Daoy (cell line): Measurements from ENCODE around the gene SPG11. TPM values are rescaled to one million over a fixed set of nuclear protein-coding genes. Genes with fewer than 3 reads are reported as not detected.

Experiments
- DNase-seq: peaks from one replicate; pipeline ENCODE4 v3.0.0-alpha.2; 2015; ENCODE audit warnings: low read depth
- total RNA-seq: library from RNA; depleted of rRNA; stranded (reverse); fragments of >200 nt; shearing (Covaris generic); gene quantifications from 2 replicates; pipeline ENCODE4 v1.2.3, GENCODE V29; 2014

SPG11 gene
- total RNA-seq, 1 experiment from 2014 or later = 37.2 TPM

DNA sequence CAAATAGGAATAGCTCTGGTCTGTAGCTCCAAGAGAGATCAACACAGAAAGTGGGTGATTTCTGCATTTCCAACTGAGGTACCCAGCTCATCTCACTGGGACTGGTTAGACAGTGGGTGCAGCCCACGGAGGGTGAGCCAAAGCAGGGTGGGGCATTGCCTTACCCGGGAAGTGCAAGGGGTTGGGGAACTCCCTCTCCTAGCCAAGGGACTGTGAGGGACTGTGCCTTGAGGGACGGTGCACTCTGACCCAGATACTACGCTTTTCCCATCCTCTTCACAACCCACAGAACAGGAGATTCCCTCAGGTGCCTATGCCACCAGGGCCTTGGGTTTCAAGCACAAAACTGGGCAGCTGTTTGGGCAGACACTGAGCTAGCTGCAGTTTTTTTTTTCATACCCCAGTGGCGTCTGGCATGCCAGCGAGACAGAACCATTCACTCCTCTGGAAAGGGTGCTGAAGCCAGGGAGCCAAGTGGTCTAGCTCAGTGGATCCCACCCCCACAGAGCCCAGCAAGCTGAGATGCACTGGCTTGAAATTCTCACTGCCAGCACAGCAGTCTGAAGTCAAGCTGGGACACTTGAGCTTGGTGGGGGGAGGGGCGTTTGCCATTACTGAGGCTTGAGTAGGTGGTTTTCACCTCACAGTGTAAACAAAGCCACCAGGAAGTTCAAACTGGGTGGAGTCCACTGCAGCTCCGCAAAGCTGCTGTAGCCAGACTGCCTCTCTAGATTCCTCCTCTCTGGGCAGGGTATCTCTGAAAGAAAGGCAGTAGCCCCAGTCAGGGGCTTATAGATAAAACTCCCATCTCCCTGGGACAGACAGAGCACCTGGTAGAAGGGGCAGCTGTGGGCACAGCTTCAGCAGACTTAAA is 19.6 kb upstream of the SPG11 start:
- DNase-seq = peak; percentile 77

DNA sequence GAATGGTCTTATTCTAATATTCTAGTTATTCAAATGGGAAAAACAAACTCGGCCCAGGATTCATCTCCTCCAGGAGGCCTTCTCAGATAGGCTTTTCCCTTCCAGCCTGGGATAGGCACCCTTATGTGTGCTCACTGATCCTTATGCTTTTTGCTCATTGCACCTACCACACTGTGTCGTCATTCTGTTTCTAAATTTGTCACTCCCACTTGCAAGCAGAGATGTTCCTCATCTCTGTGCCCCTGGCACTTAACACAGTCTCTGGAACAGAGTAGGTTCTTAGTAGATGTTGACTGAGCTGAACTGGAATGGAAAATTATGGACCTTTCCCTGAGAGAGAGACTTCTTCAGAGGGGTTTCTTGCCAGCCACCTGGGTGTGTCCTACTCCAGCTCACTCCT is 18.7 kb upstream of the SPG11 start:
- no peak for DNase-seq

DNA sequence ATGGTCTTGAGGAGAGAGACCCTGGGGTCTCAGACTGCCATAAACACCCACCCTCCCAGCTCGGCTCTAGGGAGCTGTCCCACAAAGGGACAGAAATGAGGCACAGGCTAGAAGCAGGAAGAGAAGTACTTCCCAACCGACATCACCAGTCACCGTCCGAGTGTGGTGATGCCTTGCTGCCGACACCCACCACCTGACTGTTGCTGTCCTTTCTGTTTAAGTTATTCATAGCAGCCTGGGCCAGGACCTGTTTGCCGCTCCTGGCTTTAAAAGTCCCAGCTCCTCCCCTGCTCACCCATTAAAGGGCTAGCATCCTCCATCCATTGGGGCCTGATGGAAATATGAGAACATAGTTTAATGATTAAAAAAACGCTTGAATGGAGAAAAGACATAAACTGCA is 13.2 kb upstream of the SPG11 start:
- DNase-seq = no peak

DNA sequence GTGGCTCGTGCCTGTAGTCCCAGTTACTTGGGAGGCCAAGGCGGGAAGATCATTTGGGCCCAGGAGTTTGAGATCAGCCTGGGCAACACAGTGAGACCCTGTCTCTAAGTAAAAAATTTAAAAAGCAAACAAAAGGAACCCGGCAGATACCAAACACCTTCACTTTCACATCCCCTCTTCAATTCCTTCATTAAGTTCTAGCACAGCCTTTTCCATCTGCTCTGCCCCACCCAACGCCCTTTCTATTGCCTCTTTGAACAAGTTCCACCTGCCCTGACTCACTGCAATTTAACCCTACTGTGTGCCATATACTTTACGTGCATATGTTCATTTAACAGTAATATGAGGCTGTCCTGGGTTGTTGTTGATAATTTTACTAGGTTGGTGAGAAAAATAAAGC is 12.4 kb upstream of the SPG11 start:
- no peak for DNase-seq

DNA sequence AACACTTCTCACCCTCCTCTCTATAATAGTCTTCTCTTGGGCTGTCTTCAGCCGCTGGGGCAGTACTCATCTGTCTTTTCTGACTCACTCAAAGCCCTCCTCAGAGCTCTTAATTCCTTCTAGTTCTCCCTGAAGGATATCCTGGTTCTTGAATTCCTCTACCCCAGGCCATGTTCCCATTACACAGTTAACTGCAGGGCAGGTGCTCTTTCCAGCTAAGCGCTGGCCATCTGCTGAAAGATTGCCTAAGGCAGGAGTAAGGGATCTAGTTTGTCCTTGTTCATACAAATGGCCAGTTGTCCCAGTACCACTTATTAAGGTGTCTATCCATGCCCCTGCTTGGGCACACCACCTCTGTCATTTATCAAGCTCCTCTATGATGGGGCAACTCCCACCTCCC is 10.2 kb upstream of the SPG11 start:
- DNase-seq = no peak

DNA sequence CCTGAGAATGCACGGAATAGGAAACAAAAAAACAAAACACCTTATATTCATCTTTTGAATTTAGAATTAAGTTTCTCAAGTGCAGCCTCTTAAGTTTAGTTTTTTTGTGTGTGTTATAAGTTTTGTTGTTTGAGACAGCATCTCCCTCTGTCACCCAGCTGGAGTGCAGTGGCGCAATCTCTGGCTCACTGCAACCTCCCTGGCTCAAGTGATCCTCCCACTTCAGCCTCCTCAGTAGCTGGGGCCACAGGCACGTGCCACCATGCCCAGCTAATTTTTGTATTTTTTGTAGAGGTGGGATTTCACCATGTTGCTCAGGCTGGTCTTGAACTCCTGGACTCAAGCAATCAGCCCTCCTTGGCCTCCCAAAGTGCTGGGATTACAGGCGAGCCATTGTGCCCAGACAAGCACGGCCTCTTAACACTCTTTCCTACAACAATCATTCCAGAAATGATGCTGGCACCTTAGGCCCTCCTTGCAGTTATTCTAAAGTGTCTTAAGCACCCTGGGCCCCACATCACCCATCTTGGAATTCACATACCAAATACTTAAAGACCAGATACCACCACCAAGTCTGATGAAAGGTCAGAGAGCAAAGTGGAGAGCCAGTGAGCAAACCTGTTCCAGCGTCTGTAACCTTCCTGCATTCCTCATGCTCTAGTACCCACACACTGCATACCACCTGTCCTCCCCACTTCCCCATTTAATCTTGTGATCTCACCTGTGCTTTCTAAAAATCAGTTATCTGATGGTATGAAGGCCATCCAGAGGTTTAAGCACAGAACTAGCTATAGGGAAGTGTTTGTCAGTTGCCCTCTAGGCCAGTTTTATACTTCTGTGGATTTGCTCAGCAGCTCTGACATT is 6.9 kb upstream of the SPG11 start:
- no peak for DNase-seq

DNA sequence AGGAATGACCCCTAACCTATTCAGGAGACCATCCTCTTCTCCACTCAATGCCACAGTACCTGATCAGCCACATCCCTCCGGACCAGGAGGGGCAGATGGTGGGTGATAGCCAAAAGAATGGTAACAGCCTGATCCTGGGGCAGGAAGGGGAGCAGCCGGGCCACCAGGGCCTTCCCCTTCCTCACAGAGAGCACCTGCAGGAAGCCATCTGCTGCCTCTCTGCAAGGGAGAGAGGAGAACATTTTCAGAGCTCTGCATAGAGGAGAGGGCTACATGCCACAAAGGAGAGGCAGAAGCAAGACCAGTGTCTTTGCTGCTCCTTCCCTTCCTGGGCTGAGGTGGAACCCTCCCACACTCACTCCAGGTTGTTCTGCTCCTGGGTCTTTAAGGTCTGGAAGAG is 5.5 kb upstream of the SPG11 start:
- no peak for DNase-seq

DNA sequence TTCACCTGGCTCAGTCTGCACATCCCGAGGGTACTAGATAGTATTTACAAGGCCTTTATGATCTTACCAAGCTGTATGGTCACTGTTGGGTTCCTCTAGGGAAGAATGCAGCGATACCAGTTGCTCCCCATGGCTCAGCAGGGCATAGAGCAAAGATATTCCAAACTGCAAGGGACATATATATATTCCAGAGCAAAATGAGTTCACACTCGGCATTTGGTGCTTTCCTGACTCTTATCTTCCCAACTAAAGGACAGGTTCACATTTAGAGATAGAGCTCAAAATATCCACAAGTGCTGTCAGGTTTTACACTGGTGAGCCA is 3.5 kb upstream of the SPG11 start:
- no peak for DNase-seq

DNA sequence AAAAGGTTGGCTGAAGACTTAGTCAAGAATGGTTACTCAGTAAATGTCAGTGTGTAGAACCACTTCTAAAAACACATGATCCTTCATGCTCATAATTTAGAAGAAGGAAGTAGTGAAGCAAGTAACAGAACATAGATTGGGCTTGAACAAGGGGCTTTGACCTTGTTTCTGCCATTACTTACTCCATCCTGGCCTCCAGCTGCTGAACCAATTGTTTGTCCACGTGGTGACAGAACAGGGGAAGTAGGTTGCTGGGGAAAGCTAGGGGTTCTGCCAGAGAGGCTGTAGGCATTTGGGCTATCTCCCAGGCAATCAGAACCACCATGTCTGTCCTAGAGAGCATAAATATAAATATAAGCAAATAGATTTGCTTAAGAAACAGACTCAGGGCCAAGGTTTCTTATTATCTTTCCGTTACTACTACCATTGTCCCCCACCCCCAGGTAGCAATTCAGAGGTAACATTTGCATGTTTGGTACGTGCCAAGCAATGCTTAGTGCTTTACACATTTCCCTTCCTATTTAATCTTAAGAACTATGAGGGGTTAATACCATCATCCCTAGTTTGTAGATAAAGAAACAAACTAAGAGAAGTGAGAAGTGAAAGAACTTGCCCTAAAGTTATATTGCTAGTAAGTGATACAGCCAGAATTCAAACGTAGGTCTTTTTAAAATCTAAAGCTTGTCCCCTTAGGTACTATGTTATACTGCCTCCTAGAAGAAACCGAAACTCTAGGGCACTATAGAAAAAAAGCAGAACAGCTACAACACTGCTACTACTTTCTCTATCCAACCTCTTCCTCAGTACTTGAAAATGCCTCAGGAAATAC is 3.0 kb upstream of the SPG11 start:
- DNase-seq = no peak

DNA sequence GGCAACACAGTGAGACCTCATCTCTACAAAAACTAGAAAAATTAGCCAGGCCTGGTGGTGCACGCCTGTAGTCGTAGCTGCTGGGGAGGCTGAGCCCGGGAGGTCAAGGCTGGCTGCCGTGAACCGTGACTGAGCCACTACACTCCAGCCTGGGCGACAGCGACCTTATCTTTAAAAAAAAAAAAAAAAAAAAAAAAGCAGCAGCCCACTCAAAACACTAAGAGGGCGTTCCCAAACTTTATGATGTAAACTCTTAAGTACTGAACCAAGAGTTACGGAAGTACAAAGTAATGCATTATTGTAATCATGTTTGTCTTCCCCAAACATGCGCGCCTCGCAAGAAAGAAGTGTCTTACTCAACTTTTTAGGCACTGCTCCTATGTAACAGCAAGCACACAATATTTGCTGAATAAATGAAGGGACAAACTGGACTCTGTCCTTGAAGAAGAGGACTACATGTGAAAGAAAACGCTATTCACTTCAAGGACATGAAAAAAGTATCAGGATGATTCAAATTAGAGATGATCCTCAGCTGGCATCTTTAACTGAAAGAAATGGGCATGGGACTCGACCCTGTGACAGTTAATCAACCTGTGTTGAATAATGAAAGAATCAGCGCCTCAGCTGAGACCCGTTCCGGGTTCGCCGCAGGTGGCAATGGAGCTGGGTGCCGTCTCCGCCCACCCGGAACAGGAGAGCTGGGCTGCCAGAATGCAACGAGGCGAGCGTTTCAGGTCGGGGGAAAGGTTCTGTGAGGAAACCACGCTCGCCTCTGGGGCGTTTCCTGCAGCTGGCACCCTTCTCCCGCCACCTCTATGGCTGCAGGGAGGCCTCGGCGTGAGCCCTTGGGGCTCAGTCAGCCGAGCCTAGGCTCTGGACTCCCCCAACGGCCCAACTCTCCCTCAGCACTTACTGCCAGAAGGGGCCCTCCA is 718 bp downstream of the SPG11 start:
- peak; percentile 77 for DNase-seq

DNA sequence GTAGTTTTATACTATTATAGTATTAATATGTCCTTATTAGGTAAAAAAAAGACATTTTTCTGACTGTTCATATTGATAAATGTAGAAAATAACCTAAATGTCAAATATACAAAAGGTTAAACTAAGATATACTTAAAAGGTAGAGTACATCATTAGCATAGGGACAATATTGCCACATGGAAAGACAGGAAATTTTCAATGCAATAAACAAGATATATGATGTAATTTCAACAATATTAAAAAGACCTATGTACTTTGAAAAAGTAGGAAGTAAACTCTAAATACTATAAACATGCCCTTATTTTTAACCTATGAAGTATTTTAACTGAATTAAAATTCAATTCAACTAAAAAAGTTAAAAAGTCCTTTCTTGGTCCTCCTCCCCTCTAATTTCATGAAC is 1.9 kb downstream of the SPG11 start:
- no peak for DNase-seq

DNA sequence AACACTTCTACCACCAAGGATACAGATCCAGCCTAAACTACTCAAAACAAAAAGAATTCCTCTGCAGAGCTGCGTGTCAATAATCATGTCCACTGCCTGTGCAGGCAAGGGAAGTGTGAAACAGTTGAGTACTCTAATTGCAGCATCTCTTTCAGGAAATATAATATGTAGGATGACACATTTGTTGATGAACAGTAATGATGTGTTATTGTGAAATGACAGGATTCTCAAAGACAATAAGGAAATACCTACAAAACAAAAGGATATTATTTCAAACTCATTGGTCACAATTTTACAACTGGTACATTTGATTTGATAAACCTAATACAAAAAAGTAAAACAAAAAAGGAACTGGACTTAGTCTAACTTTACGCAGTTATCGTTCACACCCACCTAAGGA is 4.4 kb downstream of the SPG11 start:
- DNase-seq = no peak

DNA sequence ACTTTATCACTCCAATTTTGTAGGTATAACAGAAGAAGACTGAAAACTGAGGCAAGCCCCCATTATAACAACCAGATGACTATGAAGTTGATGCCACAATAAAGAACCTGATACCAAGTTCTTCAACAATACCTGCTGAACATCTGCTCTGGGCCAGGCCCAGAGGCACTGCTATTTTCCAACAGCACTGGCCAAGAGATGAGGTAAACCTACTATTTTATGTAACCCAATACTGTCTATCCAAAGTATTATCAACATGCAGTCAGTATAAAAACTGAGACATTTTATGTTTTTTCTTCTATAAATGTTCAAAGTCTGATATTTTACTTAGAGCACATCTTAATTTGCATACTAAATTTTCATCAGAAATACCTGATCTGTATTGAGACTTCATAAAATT is 6.1 kb downstream of the SPG11 start:
- no peak for DNase-seq

DNA sequence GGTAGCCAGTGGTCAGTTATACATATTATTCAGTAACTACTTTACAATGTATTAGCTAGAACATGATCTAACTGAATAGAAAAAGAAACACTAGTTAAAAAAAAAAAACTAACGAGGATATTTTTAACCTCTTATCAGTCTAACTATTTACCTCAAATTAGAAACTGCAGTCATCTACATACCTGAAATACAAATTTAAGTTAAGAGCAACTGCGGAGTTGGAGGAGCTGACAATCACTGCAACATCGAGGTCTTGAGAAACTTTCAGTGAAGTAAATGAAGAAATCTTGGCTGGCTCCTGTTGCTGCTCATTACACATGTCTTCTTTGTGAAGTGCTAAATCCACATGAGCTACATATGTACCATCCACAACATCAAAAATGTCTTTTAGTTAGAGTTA is 6.5 kb downstream of the SPG11 start:
- DNase-seq = no peak

DNA sequence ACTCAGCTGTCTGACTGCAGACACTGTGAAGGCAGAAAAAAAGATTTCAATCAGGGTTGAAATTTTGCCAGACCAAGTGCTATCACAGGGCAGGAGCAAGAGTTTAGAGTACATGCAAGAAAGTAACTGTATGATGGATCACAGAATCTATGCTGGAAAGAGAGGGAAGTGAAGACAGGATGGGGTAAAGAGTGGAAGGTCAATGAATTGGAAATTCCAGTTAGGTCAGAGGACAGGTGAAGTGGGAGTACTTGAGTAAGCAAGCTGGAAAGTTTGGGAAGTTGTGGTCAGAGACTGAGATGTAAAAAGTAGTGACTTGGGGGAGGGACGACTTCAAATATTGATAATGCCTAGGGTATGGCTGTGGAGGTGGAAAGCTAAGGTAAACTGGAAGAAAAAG is 7.2 kb downstream of the SPG11 start:
- DNase-seq = no peak

DNA sequence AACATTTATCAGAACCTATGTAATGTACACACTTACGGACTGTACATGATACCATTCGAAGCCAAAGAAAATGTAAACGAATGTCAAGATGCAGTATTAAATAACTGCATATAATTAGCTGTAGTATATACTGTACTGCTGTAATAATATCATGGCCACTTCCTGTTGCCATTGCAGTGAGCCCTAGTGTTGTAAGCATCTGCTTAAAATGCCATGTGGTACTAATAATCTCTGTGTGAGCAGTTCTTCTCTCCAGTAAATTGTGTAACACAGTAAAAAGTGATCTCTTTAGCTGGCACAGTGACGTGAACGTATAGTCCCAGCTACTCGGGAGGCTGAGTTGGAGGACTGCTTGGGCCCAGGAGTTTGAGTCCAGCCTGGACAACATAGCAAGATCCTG is 8.6 kb downstream of the SPG11 start:
- DNase-seq = no peak

DNA sequence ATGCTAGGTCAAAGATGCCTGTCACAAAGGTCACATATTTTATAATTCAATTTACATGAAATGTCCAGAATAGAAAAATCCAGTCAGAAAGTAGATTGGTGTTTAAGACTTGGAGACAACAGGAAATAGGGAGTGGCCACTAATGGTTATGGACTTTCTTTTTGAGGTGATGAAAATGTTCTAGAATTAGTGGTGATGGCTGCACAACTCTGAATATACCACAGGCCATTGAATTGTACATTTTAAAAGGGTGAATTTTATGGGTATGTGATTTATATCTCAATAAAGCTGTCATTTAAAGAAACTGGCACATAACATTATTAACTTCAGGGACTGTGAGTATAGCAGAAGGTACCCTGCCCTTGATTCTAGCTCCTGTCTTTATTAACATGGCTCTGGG is 15.8 kb downstream of the SPG11 start:
- no peak for DNase-seq

DNA sequence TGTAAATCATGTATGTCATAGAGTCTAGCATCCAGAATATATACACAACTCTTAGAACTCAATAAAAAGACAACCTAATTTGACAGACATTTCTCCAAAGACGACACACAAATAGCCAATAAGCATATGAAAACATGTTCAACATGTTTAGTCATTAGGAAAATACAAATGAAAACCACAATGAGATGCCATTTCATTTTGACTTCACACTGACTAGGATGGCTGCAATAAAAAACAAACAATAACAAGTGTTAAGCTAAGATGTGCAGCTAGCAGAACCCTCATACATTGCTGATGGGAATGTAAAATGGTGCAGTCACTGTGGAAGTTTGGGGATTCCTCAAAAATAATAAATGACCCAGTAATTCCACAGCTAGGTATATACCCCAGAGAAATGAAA is 16.4 kb downstream of the SPG11 start:
- DNase-seq = no peak

DNA sequence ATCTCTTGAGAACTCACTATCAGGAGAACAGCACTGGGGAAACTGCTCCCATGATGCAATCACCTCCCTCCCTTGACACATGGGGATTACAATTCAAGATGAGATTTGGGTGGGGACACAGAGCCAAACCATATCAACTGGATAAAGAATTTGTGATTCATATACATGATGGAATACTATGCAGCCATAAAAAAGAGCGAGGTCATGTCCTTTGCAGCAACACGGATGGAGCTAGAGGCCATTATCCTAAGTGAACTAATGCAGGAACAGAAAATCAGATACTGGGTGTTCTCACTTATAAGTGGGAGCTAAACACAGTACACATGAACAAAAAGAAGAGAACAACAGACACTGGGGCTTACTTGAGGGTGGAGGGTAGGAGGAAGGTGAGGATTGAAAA is 17.0 kb downstream of the SPG11 start:
- DNase-seq = no peak

DNA sequence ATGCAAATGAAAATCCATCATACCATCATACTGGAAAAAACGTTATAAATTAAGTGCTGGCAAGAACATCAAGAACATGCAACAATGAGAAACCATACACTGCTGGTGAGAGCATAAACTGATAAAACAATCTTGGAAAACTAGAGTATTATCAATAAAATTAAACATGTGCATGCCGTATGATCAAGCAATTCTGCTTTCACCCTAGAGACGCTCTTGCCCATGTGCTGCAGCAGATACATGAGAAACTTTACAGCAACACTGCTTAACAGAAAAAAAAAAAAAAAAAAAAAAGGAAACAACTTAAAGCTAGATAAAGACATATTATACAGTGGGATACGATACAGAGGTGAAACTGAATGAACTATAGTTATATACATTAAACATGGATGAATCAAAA is 21.8 kb downstream of the SPG11 start:
- no peak for DNase-seq

DNA sequence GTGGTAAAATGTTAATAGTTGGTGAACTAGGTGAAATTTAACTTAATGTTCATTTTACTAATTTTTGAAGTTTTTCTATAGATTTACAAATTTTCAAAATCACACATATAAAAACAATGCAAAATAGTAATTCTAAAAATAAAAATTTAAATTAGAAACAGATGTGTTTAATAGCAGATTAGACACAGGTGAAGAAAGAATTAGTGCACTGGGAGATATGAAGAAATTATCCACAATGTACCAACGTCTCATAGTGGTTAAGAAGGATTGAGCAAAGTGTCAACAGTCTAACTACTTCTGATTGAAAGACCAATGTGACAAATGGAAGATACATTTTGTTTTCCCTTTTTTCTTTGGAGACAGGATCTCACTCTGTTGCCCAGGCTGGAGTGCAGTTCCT is 26.5 kb downstream of the SPG11 start:
- DNase-seq = no peak
